ENCODE measurements around the gene RPTOR. TPM values are rescaled to one million over a fixed set of nuclear protein-coding genes. Genes with fewer than 3 reads are reported as not detected.

RPTOR gene
- total and polyA plus RNA-seq, 2 donors (not counting 3 experiments of a cell fraction or from before 2014, with no cell fraction given) = 10.7 to 41.8 TPM

- no peak overlapping the region for H2AFZ ChIP-seq (ENCODE audit: low read depth, low read length)
- H3K4me1 ChIP-seq (ENCODE audit: control insufficient read depth, extremely low read depth, insufficient read depth, low read length) = peaks cover 5% of the 10 kb centered on the region
- no peaks in the 10 kb centered on the region for H3K27me3 ChIP-seq (ENCODE audit: control insufficient read depth in 2 of 2, insufficient read depth in 2 of 2, low read length in 2 of 2)
- H3K27ac ChIP-seq (ENCODE audit: insufficient read depth, low read depth, low read length) = no peak overlapping the region
- no peak overlapping the region for H3K9ac ChIP-seq (replicated peaks; ENCODE audit: extremely low read depth, insufficient read depth, low read length)
- no peaks in the 10 kb centered on the region for H3K9me1 ChIP-seq (replicated peaks; ENCODE audit: control insufficient read depth, extremely low read depth, insufficient read depth, low read length)
- H4K20me1 ChIP-seq (replicated peaks; ENCODE audit: control insufficient read depth, extremely low read depth, insufficient read depth, low read length) = no peaks in the 10 kb centered on the region
- dilution Hi-C loops (cut with MboI; ENCODE audit: extremely low pct_ligation_motif_present, low sequenced_read_pairs) (no loop called here), intact Hi-C loops (cut with micrococcal nuclease) (no loop called here)
- no TSS peak for BruUV-seq (replicated peaks)
- H3K4me2 ChIP-seq (ENCODE audit: insufficient read depth, low read length) = no peak overlapping the region
- no peaks in the 10 kb centered on the region for H3K79me2 ChIP-seq (ENCODE audit: control insufficient read depth, insufficient read depth, low read length)
- CTCF ChIA-PET = interaction anchor here (1.0 kb wide), 1 partner anchor 12 kb away, joined by 3 read pairs; no protein-coding TSS in a partner anchor
- FAIRE-seq (no peak), DNase-seq (ENCODE audit: low read depth, low spot score) (no peak)
- peaks cover 0 to 18% of the 10 kb centered on the region in 2 experiments for H3K36me3 ChIP-seq (ENCODE audit: control insufficient read depth in 2 of 2, extremely low read depth in 1 of 2, insufficient read depth in 2 of 2, low read length in 2 of 2)
- H3K9me3 ChIP-seq (replicated peaks; ENCODE audit: control insufficient read depth, insufficient read depth, low read length) = no peaks in the 10 kb centered on the region
- no peak for TF ChIP-seq MYC (IDR thresholded peaks at IDR 0.05; ENCODE audit: low read depth, low read length)
- no peak for TF ChIP-seq GATA2 (IDR thresholded peaks at IDR 0.05; ENCODE audit: insufficient read depth, insufficient read length, low read depth, low read length)
- TF ChIP-seq CTCF (IDR thresholded peaks at IDR 0.05; ENCODE audit: extremely low read depth in 1 of 2, insufficient read depth in 1 of 2, low read depth in 1 of 2, low read length in 2 of 2) = no peak
- no peak for TF ChIP-seq POLR2AphosphoS5 (IDR thresholded peaks at IDR 0.05; ENCODE audit: insufficient read depth, low read depth, low read length)
- no peak for TF ChIP-seq JUN (IDR thresholded peaks at IDR 0.05; ENCODE audit: borderline replicate concordance, insufficient read depth, insufficient read length, low read depth)
- TF ChIP-seq EZH2 (IDR thresholded peaks at IDR 0.05; ENCODE audit: borderline replicate concordance, low read depth, low read length, severe bottlenecking) = no peak
- TF ChIP-seq POLR2A (IDR thresholded peaks at IDR 0.05; ENCODE audit: low read depth, low read length) = no peak
- no peak for TF ChIP-seq FOS (IDR thresholded peaks at IDR 0.05; ENCODE audit: borderline replicate concordance, insufficient read depth, low read length)
- TF ChIP-seq MAX (IDR thresholded peaks at IDR 0.05; ENCODE audit: insufficient read depth, insufficient read length) = no peak
- POLR2A ChIA-PET = no interaction called here
- no peak overlapping the region for H3K4me3 ChIP-seq (replicated peaks in 1 of 3; ENCODE audit: insufficient read depth in 1 of 3, low read depth in 1 of 3, low read length in 3 of 3)
Observed at GRCh38 chr17:80885947-80886582, 341.4 kb downstream of the RPTOR start.

Data from endothelial cell of umbilical vein (primary cell).